ENCODE measurements around the gene TRPC4AP.
A peak's percentile ranks its signal among the peaks of the same experiment; 100 is the strongest.

TRPC4AP gene

DNA sequence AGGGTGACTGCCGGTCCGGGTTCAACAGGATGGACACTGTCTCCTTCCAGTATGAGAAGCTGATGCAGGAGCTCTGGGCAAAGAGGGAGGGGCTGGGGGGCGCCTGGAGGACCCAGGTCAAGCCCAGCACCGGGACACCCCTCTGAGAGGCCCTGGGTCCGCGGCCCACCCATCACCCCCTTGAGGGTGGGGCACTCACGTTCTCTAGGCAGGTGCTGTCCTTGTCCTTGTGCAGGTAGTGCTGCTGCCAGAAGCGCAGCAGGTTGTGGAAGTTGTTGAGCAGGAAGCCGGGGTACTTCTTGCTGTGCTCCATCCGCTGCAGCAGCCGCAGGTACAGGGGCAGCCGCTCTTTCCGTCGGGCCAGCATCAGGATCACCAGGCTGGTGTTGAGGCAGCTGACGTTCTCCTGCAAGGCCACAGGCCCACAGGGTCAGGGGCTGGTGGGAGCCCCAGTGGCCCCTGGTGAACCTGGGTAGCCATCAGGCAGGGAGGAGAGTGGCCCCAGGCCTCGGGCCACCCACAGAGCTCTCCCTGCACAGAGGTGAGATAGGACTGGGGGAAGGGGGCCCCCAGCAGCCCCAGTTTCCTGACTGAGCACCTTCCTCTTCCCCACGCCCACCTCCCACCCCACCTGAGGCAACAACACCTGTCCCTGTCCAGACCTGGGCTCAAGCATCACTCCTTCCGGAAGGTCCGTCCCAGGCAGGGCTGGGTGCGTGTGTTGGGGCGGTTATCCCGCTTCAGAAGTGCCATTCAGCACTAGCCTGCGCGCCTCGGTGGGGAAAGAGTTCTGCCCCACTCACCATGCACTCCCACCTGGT is 89.2 kb downstream of the TRPC4AP start:
- no peak overlapping the region for H3K9ac ChIP-seq
- TF ChIP-seq, protein P1, sequence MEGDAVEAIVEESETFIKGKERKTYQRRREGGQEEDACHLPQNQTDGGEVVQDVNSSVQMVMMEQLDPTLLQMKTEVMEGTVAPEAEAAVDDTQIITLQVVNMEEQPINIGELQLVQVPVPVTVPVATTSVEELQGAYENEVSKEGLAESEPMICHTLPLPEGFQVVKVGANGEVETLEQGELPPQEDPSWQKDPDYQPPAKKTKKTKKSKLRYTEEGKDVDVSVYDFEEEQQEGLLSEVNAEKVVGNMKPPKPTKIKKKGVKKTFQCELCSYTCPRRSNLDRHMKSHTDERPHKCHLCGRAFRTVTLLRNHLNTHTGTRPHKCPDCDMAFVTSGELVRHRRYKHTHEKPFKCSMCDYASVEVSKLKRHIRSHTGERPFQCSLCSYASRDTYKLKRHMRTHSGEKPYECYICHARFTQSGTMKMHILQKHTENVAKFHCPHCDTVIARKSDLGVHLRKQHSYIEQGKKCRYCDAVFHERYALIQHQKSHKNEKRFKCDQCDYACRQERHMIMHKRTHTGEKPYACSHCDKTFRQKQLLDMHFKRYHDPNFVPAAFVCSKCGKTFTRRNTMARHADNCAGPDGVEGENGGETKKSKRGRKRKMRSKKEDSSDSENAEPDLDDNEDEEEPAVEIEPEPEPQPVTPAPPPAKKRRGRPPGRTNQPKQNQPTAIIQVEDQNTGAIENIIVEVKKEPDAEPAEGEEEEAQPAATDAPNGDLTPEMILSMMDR (conservative IDR thresholded peaks at IDR 0.05; ENCODE audit: low read depth, low read length) = no peak
- no peaks in the 10 kb centered on the region for H3K4me1 ChIP-seq (ENCODE audit: low read depth, poor library complexity, severe bottlenecking)
- H3K27ac ChIP-seq = no peak overlapping the region
- H3K79me2 ChIP-seq (ENCODE audit: insufficient read depth, low read depth) = no peaks in the 10 kb centered on the region
- no peak overlapping the region for H3K4me3 ChIP-seq (IDR thresholded peaks at IDR 0.05; ENCODE audit: insufficient read depth, low read depth, low read length)
- H4K20me1 ChIP-seq (ENCODE audit: insufficient read depth) = no peaks in the 10 kb centered on the region
- no peak overlapping the region for H3K4me2 ChIP-seq
- H3K36me3 ChIP-seq (ENCODE audit: insufficient read depth) = peaks cover 9% of the 10 kb centered on the region; the same call in 1 of the 2 replicates
- H2AFZ ChIP-seq (ENCODE audit: low read depth) = no peak overlapping the region
- no peaks in the 10 kb centered on the region for H3K27me3 ChIP-seq (ENCODE audit: insufficient read depth, low read depth)

DNA sequence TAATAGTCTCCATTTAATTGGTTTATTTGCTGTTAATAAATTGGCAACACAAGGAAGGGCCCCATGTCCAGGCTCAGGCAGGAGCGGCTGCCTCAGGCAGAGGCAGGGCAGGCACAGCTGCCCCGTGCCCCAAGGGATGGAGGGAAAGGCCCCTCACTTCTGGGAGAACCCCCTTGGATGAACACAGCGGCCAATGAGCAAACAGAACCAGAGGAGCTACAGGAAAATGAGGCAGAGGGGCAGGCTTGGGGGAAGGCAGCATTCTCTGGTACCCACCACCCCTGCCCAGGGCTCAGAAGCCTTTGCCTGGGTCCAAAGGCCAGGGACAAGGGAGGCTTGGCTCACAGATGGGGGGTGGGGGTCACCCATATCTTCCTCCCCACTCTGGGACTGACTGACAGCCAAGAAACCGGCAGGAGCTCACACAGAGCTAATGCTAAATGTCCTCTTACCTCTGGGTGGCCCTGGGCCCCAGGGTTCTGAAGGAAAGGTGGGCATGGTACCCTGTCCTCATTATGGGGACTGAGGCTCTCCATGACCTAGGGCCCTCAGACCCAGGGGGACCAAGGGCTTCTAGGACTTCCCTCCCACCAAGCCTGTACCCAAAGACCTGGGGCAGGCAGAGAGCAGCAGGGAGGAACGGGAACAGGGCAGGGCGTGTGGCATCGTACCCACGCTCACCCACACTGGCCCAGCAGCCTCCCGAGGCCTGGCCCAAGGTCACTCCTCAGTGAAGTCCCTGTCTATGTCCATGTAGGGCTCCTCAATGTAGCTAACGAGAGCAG is 90.0 kb downstream of the TRPC4AP start:
- H3K4me1 ChIP-seq (ENCODE audit: low read depth, poor library complexity, severe bottlenecking) = no peaks in the 10 kb centered on the region
- H3K4me3 ChIP-seq (IDR thresholded peaks at IDR 0.05; ENCODE audit: insufficient read depth, low read depth, low read length) = no peak overlapping the region
- TF ChIP-seq, protein P1 (conservative IDR thresholded peaks at IDR 0.05; ENCODE audit: low read depth, low read length) = no peak
- H3K27ac ChIP-seq = no peak overlapping the region
- H4K20me1 ChIP-seq (ENCODE audit: insufficient read depth) = no peaks in the 10 kb centered on the region
- no peak overlapping the region for H3K4me2 ChIP-seq
- H3K36me3 ChIP-seq (ENCODE audit: insufficient read depth) = peaks cover 9% of the 10 kb centered on the region; the same call in 1 of the 2 replicates
- H3K9ac ChIP-seq = no peak overlapping the region
- no peaks in the 10 kb centered on the region for H3K79me2 ChIP-seq (ENCODE audit: insufficient read depth, low read depth)
- H2AFZ ChIP-seq (ENCODE audit: low read depth) = no peak overlapping the region
- no peaks in the 10 kb centered on the region for H3K27me3 ChIP-seq (ENCODE audit: insufficient read depth, low read depth)

DNA sequence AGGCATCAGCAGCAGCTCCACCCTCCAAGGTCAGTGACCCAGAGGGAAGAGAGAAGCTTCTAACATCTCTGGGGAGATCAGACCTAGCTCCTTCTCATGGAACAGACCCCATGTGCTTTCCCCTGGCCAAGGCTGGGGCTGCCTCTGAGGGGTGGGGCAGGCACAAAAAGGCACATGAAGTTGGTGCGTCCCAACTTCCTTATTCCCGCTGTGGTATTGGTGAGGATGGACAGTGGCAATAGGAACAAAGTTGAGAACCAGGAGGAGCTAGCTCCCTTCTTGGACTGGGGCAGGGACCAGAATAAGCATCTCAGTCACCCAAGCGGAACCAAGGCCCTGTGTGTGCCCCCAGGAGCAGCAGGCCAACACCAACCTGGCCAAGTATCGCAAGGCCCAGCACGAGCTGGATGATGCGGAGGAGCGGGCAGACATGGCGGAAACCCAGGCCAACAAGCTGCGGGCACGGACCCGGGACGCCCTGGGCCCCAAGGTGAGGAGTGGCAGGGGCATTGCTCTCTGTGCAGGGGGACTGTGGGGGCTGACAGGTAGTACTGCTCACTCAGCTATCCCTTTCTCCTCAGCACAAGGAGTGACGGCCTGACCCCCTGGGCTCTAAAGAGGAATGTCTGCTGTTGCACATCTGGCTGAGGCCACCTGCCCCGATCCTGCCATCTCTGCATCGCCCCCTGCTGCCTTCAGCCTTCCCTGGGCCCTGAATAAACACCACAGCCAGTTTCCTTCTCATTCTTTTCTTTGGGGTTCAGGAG is 90.8 kb downstream of the TRPC4AP start:
- Histone ChIP-seq H3K9ac (no peak overlapping the region), H3K4me3 (IDR thresholded peaks at IDR 0.05; ENCODE audit: insufficient read depth, low read depth, low read length) (no peak overlapping the region), H3K4me2 (no peak overlapping the region), H3K79me2 (ENCODE audit: insufficient read depth, low read depth) (no peaks in the 10 kb centered on the region), H3K4me1 (ENCODE audit: low read depth, poor library complexity, severe bottlenecking) (no peaks in the 10 kb centered on the region), H3K36me3 (ENCODE audit: insufficient read depth) (peaks cover 9% of the 10 kb centered on the region; the same call in 1 of the 2 replicates), H3K27me3 (ENCODE audit: insufficient read depth, low read depth) (no peaks in the 10 kb centered on the region), H2AFZ (ENCODE audit: low read depth) (no peak overlapping the region), H4K20me1 (ENCODE audit: insufficient read depth) (no peaks in the 10 kb centered on the region), H3K27ac (no peak overlapping the region)
- TF ChIP-seq, protein P1 (conservative IDR thresholded peaks at IDR 0.05; ENCODE audit: low read depth, low read length) = peak; percentile 38; the same call in 1 of the 2 replicates

DNA sequence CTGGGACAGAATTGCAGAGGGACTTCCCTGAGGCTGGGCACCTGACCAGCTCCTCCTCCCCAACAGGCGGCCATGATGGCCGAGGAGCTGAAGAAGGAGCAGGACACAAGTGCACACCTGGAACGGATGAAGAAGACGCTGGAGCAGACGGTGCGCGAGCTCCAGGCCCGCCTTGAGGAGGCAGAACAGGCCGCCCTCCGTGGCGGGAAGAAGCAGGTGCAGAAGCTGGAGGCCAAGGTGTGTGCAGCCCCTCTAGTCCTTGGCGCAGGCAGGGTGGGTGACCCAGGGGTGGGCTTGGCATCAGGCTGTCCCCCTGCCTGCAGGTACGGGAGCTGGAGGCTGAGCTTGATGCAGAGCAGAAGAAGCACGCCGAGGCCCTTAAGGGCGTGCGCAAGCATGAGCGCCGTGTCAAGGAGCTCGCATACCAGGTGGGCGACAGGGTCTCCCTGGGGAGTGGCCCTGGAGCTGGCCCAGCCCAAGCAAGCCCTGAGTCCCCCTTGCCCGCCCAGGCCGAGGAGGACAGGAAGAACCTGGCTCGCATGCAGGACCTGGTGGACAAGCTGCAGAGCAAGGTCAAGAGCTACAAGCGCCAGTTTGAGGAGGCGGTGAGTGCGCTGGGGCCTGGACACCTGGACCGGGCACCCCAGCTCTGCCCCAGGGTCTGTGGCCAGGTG is 91.5 kb downstream of the TRPC4AP start:
- no peak overlapping the region for H3K4me3 ChIP-seq (IDR thresholded peaks at IDR 0.05; ENCODE audit: insufficient read depth, low read depth, low read length)
- H3K9ac ChIP-seq = no peak overlapping the region
- H2AFZ ChIP-seq (ENCODE audit: low read depth) = no peak overlapping the region
- no peak overlapping the region for H3K27ac ChIP-seq
- no peaks in the 10 kb centered on the region for H3K27me3 ChIP-seq (ENCODE audit: insufficient read depth, low read depth)
- H3K79me2 ChIP-seq (ENCODE audit: insufficient read depth, low read depth) = no peaks in the 10 kb centered on the region
- H3K4me2 ChIP-seq = no peak overlapping the region
- TF ChIP-seq, protein P1 (conservative IDR thresholded peaks at IDR 0.05; ENCODE audit: low read depth, low read length) = no peak
- H4K20me1 ChIP-seq (ENCODE audit: insufficient read depth) = no peaks in the 10 kb centered on the region
- peaks cover 9% of the 10 kb centered on the region; the same call in 1 of the 2 replicates for H3K36me3 ChIP-seq (ENCODE audit: insufficient read depth)
- H3K4me1 ChIP-seq (ENCODE audit: low read depth, poor library complexity, severe bottlenecking) = no peaks in the 10 kb centered on the region

Measured in KMS-11 (cell line).